Pancreas (tissue), 10 donors: ENCODE results near the gene ALLC. TPM values are rescaled to one million over a fixed set of nuclear protein-coding genes. Genes with fewer than 3 reads are reported as not detected.
A peak's percentile ranks its signal among the peaks of the same experiment; 100 is the strongest.

Source experiments
- ATAC-seq, 4 donors: fragments of 200-7000 bp; cut with Tn5 transposase; one replicate each; pipeline versions ENCODE4 v1.8.0 to v1.9.1; 2020; ENCODE audit warnings: mild to moderate bottlenecking in 4 of 4, moderate library complexity in 4 of 4
- DNase-seq, 6 donors: peaks; one replicate each; pipeline ENCODE4 v3.0.0-alpha.2; 2020
- FAIRE-seq: peaks from 2 replicates; lab custom pipeline; 2012; peaks lifted over from hg19 to GRCh38; lab: Jason Lieb, UNC
- H3K27ac ChIP-seq, 4 donors: fragments of 200-600 bp; sonication (generic); 1 replicate in 3 of 4; 2 replicates in 1 of 4; pipeline versions ENCODE4 v1.5.0 to v1.8.0; 2020
- H3K27me3 ChIP-seq, 4 donors: fragments of 200-600 bp; one replicate each; pipeline ENCODE4 v1.8.0; 2021
- H3K36me3 ChIP-seq, 3 donors: fragments of 200-600 bp; sonication (generic) in 1 of 3; one replicate each; pipeline versions ENCODE4 v1.5.0 to v1.8.0; 2020 to 2021
- H3K4me1 ChIP-seq, 3 donors: fragments of 200-600 bp; one replicate each; pipeline ENCODE4 v1.8.0; 2021
- H3K4me3 ChIP-seq, 4 donors: fragments of 200-600 bp; sonication (generic) in 2 of 4; one replicate each; pipeline versions ENCODE4 v1.5.0 to v1.8.0; 2020 to 2021
- H3K9me3 ChIP-seq, 4 donors: fragments of 200-600 bp; one replicate each; pipeline ENCODE4 v1.8.0; 2021
- WGBS, 2 donors: extraction: QIAGEN DNeasy Blood & Tissue Kit; methylation state at CpG; one replicate each; pipeline ENCODE4 v1.1.7; 2013; 5-methylcytosine and 5-hydroxymethylcytosine counted together
- intact Hi-C, 3 donors: fragments of 100-400 bp; cut with DNase I; formaldehyde crosslinking; loops; one replicate each; pipeline versions ENCODE4 v1.11.1 to v1.14.2; 2022
- polyA plus RNA-seq, 2 donors: library from polyadenylated mRNA; stranded (reverse); fragments of 200-250 nt; gene quantifications; one replicate each; pipeline ENCODE4 v1.2.3, GENCODE V29; 2013
- total RNA-seq, 6 donors: library from RNA; stranded (reverse); fragmentation: NEBNext Ultra II Directional in 4 of 6; extraction: Animal tissue kit (Norgen Biotek cat#: 25700) in 4 of 6; gene quantifications; one replicate each; pipeline versions ENCODE4 v1.2.1 to v1.2.4, GENCODE V29; 2021 to 2023
- TF ChIP-seq, protein P1 (sequence below), 4 donors: fragments of 200-600 bp; sonication (generic) in 3 of 4; IDR thresholded peaks; one replicate each; pipeline versions ENCODE4 v1.5.0 to v1.8.0; 2021; ENCODE audit warnings: antibody characterized with exemption in 4 of 4
- donor health status: healthy with polysubstance abuse.
- donor health status: DM: no; HTN: no; CAD: no; lungs with moderate emphysema.
- donor health status: DM: no; HTN: no; CAD: no.
- donor health status: control.
- donor health status: control.
- donor health status: Bipolar disorder and iron deficiency.
- donor health status: DM: yes; HTN: yes; CAD: no.
- donor health status: DM: no; HTN: no; CAD: no.
- donor health status: DM: no; HTN: no; CAD: no.
- donor health status: DM: yes; HTN: yes; CAD: no.

ALLC gene
- total and polyA plus RNA-seq, 8 donors = 0.68 to 0.75 TPM; not detected in 6

DNA sequence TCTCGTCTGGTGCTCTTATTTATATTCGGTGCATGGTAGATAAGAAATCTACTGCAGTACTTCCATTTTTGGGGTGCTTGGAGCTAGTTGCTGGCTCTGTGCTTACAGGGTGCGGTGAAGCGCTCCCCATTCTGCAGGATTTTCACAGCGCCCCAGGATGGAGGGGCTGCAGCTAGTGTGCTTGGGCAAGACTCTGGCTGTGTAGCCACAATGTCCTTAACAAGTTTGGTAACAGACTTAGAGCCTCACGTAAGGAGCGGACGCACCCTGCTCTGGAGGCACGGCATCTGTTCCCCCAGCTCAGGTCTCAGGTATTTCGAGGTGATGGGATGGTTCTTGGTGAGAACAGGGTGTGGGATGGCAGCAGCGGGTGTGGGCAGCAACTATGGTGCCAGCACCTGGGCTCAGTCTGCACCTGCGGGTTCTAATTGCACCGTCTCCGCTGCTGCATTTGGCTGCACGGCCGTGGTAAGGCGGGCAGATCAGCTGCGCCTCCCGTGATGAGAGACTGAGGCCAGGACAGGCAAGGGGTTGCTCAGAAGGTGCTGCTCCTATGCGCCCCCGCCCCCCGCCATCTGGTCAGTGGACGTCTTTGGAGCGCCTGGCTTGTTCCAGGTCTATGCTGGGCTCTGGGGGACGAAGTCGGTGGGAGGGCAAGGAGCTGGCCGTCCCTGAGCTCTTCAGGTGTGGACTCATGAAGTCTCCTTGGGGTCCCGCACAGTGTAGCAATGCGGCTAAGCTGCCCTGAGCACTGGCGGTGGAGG is 20.1 kb upstream of the ALLC start:
- Histone ChIP-seq H3K9me3 (no peaks in the 10 kb centered on the region), H3K4me3 (no peak overlapping the region), H3K36me3 (no peaks in the 10 kb centered on the region), H3K27me3 (no peaks in the 10 kb centered on the region), H3K4me1 (no peaks in the 10 kb centered on the region), H3K27ac (no peak overlapping the region)
- TF ChIP-seq, protein P1, sequence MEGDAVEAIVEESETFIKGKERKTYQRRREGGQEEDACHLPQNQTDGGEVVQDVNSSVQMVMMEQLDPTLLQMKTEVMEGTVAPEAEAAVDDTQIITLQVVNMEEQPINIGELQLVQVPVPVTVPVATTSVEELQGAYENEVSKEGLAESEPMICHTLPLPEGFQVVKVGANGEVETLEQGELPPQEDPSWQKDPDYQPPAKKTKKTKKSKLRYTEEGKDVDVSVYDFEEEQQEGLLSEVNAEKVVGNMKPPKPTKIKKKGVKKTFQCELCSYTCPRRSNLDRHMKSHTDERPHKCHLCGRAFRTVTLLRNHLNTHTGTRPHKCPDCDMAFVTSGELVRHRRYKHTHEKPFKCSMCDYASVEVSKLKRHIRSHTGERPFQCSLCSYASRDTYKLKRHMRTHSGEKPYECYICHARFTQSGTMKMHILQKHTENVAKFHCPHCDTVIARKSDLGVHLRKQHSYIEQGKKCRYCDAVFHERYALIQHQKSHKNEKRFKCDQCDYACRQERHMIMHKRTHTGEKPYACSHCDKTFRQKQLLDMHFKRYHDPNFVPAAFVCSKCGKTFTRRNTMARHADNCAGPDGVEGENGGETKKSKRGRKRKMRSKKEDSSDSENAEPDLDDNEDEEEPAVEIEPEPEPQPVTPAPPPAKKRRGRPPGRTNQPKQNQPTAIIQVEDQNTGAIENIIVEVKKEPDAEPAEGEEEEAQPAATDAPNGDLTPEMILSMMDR (IDR thresholded peaks at IDR 0.05) = no peak
- WGBS, 2 donors = 78 to 90% methylated on average over 30 of the region's 30 CpGs
- intact Hi-C loops = no loop called here
- FAIRE-seq (no peak), DNase-seq (peak in 2 of 6 donors; percentile 0 to 51), ATAC-seq (no peak)

GRCh38 chr2:3638456-3638810 is 19.6 kb upstream of the ALLC start:
- Histone ChIP-seq H3K4me1 (no peaks in the 10 kb centered on the region), H3K4me3 (no peak overlapping the region), H3K36me3 (no peaks in the 10 kb centered on the region), H3K27ac (no peak overlapping the region), H3K9me3 (no peaks in the 10 kb centered on the region), H3K27me3 (no peaks in the 10 kb centered on the region)
- intact Hi-C loops = no loop called here
- TF ChIP-seq, protein P1 (IDR thresholded peaks at IDR 0.05) = no peak
- ATAC-seq (no peak), FAIRE-seq (no peak), DNase-seq (peak in 1 of 6 donors; percentile 21)
- 81 to 94% methylated on average over 8 of the region's 8 CpGs for WGBS, 2 donors

GRCh38 chr2:3639015-3639630 is 18.9 kb upstream of the ALLC start:
- WGBS, 2 donors = 64 to 75% methylated on average over 10 of the region's 10 CpGs
- DNase-seq (peak in 1 of 6 donors; percentile 12), FAIRE-seq (no peak)

GRCh38 chr2:3639653-3640052 is 18.3 kb upstream of the ALLC start:
- WGBS, 2 donors = 74 to 79% methylated on average over 8 of the region's 8 CpGs
- DNase-seq = peak in 1 of 6 donors; percentile 37
- no peaks in the 10 kb centered on the region for H3K36me3 ChIP-seq
- no peak for FAIRE-seq
- no peaks in the 10 kb centered on the region for H3K4me1 ChIP-seq
- ATAC-seq = no peak
- intact Hi-C loops = loop anchor here in 1 of 3 donors (10.0 kb wide), 1 partner anchor 215 kb away; no protein-coding TSS in a partner anchor
- no peak overlapping the region for H3K4me3 ChIP-seq
- TF ChIP-seq, protein P1 (IDR thresholded peaks at IDR 0.05) = no peak
- H3K27me3 ChIP-seq = no peaks in the 10 kb centered on the region
- no peak overlapping the region for H3K27ac ChIP-seq
- H3K9me3 ChIP-seq = no peaks in the 10 kb centered on the region

More at GRCh38 chr2:3639015-3639630, 18.9 kb upstream of the ALLC start:
- TF ChIP-seq, protein P1 (IDR thresholded peaks at IDR 0.05) = no peak
- no peaks in the 10 kb centered on the region for H3K36me3 ChIP-seq
- intact Hi-C loops = no loop called here
- H3K27me3 ChIP-seq = no peaks in the 10 kb centered on the region
- no peaks in the 10 kb centered on the region for H3K9me3 ChIP-seq
- H3K27ac ChIP-seq = no peak overlapping the region
- ATAC-seq = no peak
- no peaks in the 10 kb centered on the region for H3K4me1 ChIP-seq
- no peak overlapping the region for H3K4me3 ChIP-seq
